Measurements from ENCODE around the gene PCSK5. TPM values are rescaled to one million over a fixed set of nuclear protein-coding genes. Genes with fewer than 3 reads are reported as not detected.

PCSK5 gene
- total and polyA plus RNA-seq, 4 donors = 0.58 to 3.6 (median 0.82) TPM

DNA sequence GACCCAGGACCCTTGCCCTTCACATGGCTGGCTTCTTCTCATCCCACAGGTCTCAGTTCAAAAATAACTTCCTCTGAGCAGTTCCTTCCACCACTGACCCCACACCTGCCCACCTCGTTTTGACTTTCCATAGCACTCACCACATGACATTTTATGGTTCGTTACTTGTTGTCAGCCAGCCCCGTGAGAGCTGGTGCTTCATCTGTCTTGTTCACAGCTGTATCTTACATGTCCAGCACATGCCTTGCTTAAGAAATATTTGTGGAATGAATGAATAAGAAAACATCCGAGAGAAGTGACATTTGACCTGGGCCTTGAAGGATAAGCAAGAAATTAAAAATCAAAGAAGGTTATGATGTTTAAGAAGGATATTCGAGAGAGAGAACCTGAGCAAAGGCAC, 309.8 kb downstream of the PCSK5 start:
- no peak overlapping the region for H3K27ac ChIP-seq (ENCODE audit: low read depth in 1 of 2, low read length in 2 of 2)
- TF ChIP-seq SP1 (IDR thresholded peaks at IDR 0.05) = no peak
- TF ChIP-seq YY1 (IDR thresholded peaks at IDR 0.05) = no peak
- H3K27me3 ChIP-seq (ENCODE audit: control insufficient read depth in 4 of 4, insufficient read depth in 4 of 4, low read length in 3 of 4) = no peaks in the 10 kb centered on the region
- no peaks in the 10 kb centered on the region for H3K9me3 ChIP-seq (ENCODE audit: control insufficient read depth in 4 of 4, low read length in 3 of 4)
- no peaks in the 10 kb centered on the region for H3K36me3 ChIP-seq (ENCODE audit: control insufficient read depth in 4 of 4, insufficient read depth in 3 of 4, low read depth in 1 of 4, low read length in 3 of 4)
- no peak for DNase-seq (ENCODE audit: low spot score)
- no peak overlapping the region for H3K4me3 ChIP-seq (ENCODE audit: low read depth in 1 of 3, low read length in 3 of 3)
- no peaks in the 10 kb centered on the region for H3K4me1 ChIP-seq (ENCODE audit: control insufficient read depth in 4 of 4, insufficient read depth in 4 of 4, low read length in 3 of 4)
- H3K9ac ChIP-seq (ENCODE audit: low read depth in 1 of 2, low read length in 2 of 2) = no peak overlapping the region
- WGBS = 78% methylated on average over 5 of the region's 5 CpGs

DNA sequence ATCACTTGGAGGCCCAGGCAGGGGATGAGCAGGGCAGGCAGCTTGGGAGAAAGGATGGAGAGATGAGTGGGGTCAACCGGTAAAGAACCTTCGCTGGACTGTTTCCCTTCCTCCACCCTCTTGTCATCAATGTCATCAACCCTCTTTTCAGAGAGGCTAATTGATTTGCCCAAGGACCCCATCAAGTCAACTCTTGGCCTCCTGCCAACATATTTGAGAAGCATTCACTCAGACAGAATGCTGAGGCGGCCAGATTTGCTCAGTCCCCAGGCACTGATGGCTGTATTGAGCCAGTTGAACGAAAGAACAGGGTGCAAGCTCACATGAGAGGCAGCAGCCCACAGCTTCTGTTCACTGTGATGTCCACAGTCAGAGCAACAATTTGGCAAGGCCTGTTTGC, 310.3 kb downstream of the PCSK5 start:
- H3K4me1 ChIP-seq (ENCODE audit: control insufficient read depth in 4 of 4, insufficient read depth in 4 of 4, low read length in 3 of 4) = no peaks in the 10 kb centered on the region
- TF ChIP-seq ZBTB33 (IDR thresholded peaks at IDR 0.05) (no peak), EGR1 (IDR thresholded peaks at IDR 0.05; ENCODE audit: low read depth in 2 of 2) (no peak), HNF4A (conservative IDR thresholded peaks at IDR 0.05) (no peak), RAD21 (IDR thresholded peaks at IDR 0.05) (no peak), HNF4G (IDR thresholded peaks at IDR 0.05) (no peak), RXRA (IDR thresholded peaks at IDR 0.05) (no peak), FOXA2 (IDR thresholded peaks at IDR 0.05) (no peak)
- no peak overlapping the region for H3K9ac ChIP-seq (ENCODE audit: low read depth in 1 of 2, low read length in 2 of 2)
- H3K27ac ChIP-seq (ENCODE audit: low read depth in 1 of 2, low read length in 2 of 2) = no peak overlapping the region
- H3K9me3 ChIP-seq (ENCODE audit: control insufficient read depth in 4 of 4, low read length in 3 of 4) = no peaks in the 10 kb centered on the region
- peaks cover 0 to 2% (median 0%) of the 10 kb centered on the region in 4 donors for H3K27me3 ChIP-seq (ENCODE audit: control insufficient read depth in 4 of 4, insufficient read depth in 4 of 4, low read length in 3 of 4)
- no peak for DNase-seq (ENCODE audit: low spot score)
- H3K36me3 ChIP-seq (ENCODE audit: control insufficient read depth in 4 of 4, insufficient read depth in 3 of 4, low read depth in 1 of 4, low read length in 3 of 4) = no peaks in the 10 kb centered on the region
- WGBS = 92% methylated on average over 4 of the region's 4 CpGs
- H3K4me3 ChIP-seq (ENCODE audit: low read depth in 1 of 3, low read length in 3 of 3) = no peak overlapping the region

GRCh38 chr9:76203373-76203772, 312.9 kb downstream of the PCSK5 start:
- 52% methylated on average over 3 of the region's 3 CpGs for WGBS
- no peak for TF ChIP-seq JUND (IDR thresholded peaks at IDR 0.05)
- TF ChIP-seq, protein P1, sequence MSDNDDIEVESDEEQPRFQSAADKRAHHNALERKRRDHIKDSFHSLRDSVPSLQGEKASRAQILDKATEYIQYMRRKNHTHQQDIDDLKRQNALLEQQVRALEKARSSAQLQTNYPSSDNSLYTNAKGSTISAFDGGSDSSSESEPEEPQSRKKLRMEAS (IDR thresholded peaks at IDR 0.05) = no peak
- Histone ChIP-seq H3K27me3 (ENCODE audit: control insufficient read depth in 4 of 4, insufficient read depth in 4 of 4, low read length in 3 of 4) (peaks cover 0 to 3% (median 0%) of the 10 kb centered on the region in 4 donors), H3K27ac (ENCODE audit: low read depth in 1 of 2, low read length in 2 of 2) (no peak overlapping the region), H3K36me3 (ENCODE audit: control insufficient read depth in 4 of 4, insufficient read depth in 3 of 4, low read depth in 1 of 4, low read length in 3 of 4) (no peaks in the 10 kb centered on the region), H3K4me1 (ENCODE audit: control insufficient read depth in 4 of 4, insufficient read depth in 4 of 4, low read length in 3 of 4) (no peaks in the 10 kb centered on the region), H3K9ac (ENCODE audit: low read depth in 1 of 2, low read length in 2 of 2) (no peak overlapping the region), H3K9me3 (ENCODE audit: control insufficient read depth in 4 of 4, low read length in 3 of 4) (no peaks in the 10 kb centered on the region), H3K4me3 (ENCODE audit: low read depth in 1 of 3, low read length in 3 of 3) (no peak overlapping the region)
- no peak for DNase-seq (ENCODE audit: low spot score)

DNA sequence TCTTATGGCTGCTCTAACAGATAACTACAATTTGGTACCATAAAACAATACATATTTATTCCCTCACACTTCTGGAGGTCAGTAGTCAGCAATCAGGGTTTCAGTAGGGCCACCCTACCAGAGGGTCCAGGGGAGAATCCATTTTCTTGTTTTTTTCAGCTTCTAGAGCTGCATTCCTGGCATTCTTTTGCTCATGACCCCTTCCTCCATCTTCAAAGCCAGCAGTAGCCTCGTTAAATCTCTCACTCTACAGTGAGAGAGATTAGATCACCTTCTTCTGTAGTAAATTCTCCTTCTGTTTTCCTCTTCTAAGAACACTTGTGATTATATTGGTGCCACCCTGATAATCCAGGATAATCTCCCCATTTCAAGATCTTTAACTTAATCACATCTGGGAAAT, 316.3 kb downstream of the PCSK5 start:
- 24% methylated on average over 1 of the region's 1 CpG for WGBS
- Histone ChIP-seq H3K9me3 (ENCODE audit: control insufficient read depth in 4 of 4, low read length in 3 of 4) (no peaks in the 10 kb centered on the region), H3K27ac (ENCODE audit: low read depth in 1 of 2, low read length in 2 of 2) (no peak overlapping the region), H3K4me1 (ENCODE audit: control insufficient read depth in 4 of 4, insufficient read depth in 4 of 4, low read length in 3 of 4) (no peaks in the 10 kb centered on the region), H3K9ac (ENCODE audit: low read depth in 1 of 2, low read length in 2 of 2) (no peak overlapping the region), H3K36me3 (ENCODE audit: control insufficient read depth in 4 of 4, insufficient read depth in 3 of 4, low read depth in 1 of 4, low read length in 3 of 4) (no peaks in the 10 kb centered on the region), H3K4me3 (ENCODE audit: low read depth in 1 of 3, low read length in 3 of 3) (no peak overlapping the region), H3K27me3 (ENCODE audit: control insufficient read depth in 4 of 4, insufficient read depth in 4 of 4, low read length in 3 of 4) (peaks cover 0 to 3% (median 0%) of the 10 kb centered on the region in 4 donors)
- no peak for DNase-seq (ENCODE audit: low spot score)
- TF ChIP-seq SP1 (IDR thresholded peaks at IDR 0.05) (no peak), EGR1 (IDR thresholded peaks at IDR 0.05; ENCODE audit: low read depth in 2 of 2) (no peak), TAF1 (conservative IDR thresholded peaks at IDR 0.05) (no peak), CTCF (IDR thresholded peaks at IDR 0.05; ENCODE audit: low read depth, low read length, missing input control) (no peak), JUND (IDR thresholded peaks at IDR 0.05) (no peak), FOXA2 (IDR thresholded peaks at IDR 0.05) (no peak), HNF4G (IDR thresholded peaks at IDR 0.05) (no peak), RAD21 (IDR thresholded peaks at IDR 0.05) (no peak), FOXA1 (IDR thresholded peaks at IDR 0.05) (no peak), HNF4A (conservative IDR thresholded peaks at IDR 0.05) (no peak)
- TF ChIP-seq, protein P2, sequence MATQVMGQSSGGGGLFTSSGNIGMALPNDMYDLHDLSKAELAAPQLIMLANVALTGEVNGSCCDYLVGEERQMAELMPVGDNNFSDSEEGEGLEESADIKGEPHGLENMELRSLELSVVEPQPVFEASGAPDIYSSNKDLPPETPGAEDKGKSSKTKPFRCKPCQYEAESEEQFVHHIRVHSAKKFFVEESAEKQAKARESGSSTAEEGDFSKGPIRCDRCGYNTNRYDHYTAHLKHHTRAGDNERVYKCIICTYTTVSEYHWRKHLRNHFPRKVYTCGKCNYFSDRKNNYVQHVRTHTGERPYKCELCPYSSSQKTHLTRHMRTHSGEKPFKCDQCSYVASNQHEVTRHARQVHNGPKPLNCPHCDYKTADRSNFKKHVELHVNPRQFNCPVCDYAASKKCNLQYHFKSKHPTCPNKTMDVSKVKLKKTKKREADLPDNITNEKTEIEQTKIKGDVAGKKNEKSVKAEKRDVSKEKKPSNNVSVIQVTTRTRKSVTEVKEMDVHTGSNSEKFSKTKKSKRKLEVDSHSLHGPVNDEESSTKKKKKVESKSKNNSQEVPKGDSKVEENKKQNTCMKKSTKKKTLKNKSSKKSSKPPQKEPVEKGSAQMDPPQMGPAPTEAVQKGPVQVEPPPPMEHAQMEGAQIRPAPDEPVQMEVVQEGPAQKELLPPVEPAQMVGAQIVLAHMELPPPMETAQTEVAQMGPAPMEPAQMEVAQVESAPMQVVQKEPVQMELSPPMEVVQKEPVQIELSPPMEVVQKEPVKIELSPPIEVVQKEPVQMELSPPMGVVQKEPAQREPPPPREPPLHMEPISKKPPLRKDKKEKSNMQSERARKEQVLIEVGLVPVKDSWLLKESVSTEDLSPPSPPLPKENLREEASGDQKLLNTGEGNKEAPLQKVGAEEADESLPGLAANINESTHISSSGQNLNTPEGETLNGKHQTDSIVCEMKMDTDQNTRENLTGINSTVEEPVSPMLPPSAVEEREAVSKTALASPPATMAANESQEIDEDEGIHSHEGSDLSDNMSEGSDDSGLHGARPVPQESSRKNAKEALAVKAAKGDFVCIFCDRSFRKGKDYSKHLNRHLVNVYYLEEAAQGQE (IDR thresholded peaks at IDR 0.05) = no peak
